HG02973 (cell line): ENCODE measurements around the gene SLC35G6.
"Not testable (repeated sequence)": the region's sequence is repeated elsewhere in the genome, so short reads cannot be mapped to it uniquely, and the experiment has no call there.

Experiments used
- ATAC-seq: cut with Tn5 transposase; IDR thresholded peaks from one replicate; pipeline ENCODE4 v1.9.1; 2021; ENCODE audit warnings: moderate library complexity; ENCODE audit not compliant: unreplicated experiment

SLC35G6 gene

DNA sequence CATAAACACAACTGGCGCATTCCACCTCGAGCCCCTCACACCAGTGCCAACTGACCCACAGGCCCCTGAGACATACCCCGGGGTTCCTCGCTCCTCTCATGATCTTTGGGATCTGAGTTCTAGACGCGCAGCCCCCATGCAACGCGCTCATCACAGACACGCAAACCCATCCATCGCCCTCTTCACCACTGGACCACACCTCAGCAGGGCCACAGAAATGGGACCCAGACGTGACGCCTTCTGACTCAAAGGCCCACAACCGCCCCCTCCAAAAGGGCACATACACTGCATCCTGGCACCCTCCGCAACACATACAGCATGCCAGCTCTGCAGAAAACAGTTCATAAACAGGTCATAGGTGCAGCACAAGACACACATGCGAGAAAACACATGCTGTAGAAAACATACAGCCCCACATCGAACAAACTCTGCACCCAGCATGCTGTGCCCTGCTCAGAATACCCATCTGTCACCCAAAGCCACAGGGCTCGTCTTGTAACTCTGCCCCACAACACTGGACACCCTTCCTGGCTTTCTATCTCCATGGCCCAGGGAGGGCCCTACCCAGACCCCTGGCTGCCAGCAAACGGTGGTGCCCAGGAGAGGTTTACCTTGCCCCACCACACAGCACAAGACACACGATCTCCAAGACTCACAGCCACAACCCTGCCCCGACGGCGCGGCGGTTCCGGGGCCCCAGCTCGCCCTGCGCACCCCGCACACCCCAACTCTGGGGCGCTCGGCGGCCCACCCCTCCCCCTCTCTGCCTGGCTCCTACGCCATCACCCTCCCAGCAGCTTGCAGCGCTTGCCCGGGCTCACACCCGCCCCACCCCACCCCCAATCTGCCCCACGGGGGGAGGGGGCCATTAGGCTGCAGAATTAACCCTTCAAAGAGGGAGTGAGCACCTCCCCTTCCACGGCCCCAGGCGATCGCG lies 2.7 kb upstream of the SLC35G6 start:
- ATAC-seq: no peak

DNA sequence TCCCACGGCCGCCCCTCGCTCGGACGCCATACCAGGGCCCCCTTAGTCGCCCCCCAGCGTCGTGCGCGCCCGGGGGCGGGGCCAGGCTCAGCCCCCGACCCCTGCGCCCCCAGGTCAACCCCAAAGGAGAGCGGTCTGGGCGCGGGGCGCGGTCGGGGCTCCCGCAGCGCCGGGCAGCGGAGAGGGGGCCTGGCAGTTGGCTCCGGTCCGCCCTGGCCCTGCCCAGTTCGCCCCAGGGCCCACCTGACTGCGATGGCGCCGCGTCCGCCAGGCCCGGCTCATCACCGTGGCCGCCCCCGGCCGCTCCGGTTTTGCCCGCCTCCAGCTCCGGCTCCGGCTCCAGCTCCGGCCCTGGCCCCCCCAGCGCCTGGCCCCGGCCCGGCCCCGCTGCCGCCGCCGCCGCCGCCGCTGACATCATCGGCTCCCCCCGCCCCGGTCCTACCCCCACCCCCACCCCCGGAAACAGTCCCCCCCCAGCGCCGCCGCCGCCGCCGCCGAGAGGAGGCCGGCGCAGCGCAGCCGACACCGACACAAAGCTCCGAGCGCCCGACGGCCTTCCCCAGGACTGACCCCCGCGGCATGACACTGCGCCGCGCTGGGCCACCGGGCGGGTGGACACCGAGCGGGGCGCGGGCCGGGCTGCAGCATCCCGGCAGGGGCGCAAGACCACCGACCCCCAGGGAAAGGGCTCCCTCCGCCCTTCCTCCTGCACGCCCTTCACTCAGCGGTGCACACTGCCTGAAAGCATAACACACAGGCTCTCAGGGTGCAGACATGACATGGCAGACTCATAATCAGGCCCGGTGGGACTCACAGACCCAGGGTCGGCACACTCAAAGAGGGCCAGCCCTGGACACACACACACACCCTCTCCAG lies 1.8 kb upstream of the SLC35G6 start, which contains the start of gene ZBTB4:
Gene ZBTB4, minus strand, starts transcription at position 419 of the 876 bp plus-strand sequence. CDS start 12,830 bp downstream, outside the sequence.
- ATAC-seq: no peak

DNA sequence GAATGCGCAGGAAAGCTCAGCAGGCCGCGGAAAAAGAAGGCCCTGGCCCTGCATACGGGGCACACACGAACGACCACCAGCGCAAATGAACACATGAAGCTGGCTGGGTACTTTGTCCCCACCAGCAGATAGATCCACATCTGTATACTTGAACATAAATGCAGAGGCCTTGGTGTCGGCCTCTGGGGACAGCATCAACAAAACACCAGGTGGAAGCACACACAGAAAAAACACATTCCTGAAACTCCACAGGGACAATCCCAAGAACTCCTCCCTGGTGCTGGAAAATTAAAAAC lies 1.2 kb upstream of the SLC35G6 start:
- no peak for ATAC-seq

DNA sequence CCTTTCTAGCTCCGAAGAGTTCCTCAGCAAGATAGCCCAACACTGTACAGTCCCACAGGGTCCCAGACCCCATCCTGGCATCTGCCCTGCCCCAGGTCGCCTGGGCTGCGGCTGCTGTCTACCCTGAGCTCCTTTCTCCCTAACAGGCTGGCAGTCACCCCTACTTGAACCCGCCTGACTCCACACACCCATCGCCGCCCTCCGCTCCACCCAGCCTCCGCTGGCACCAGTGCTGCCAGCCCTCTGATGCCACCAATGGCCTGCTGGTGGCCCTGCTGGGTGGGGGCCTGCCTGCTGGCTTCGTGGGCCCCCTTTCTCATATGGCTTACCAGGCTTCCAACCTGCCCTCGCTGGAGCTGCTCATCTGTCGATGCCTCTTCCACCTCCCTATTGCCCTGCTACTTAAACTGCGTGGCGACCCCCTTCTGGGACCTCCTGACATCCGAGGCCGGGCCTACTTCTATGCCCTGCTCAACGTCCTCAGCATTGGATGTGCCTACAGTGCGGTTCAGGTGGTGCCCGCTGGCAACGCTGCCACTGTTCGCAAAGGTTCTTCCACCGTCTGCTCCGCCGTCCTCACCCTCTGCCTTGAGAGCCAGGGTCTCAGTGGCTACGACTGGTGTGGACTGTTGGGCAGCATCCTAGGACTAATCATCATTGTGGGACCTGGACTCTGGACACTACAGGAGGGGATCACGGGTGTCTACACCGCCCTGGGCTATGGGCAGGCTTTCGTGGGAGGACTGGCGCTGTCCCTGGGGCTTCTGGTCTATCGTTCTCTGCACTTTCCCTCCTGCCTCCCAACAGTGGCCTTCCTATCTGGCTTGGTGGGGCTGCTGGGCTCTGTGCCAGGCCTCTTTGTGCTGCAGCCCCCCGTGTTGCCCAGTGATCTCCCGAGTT lies 846 bp downstream of the SLC35G6 start:
- ATAC-seq: not testable (repeated sequence)

DNA sequence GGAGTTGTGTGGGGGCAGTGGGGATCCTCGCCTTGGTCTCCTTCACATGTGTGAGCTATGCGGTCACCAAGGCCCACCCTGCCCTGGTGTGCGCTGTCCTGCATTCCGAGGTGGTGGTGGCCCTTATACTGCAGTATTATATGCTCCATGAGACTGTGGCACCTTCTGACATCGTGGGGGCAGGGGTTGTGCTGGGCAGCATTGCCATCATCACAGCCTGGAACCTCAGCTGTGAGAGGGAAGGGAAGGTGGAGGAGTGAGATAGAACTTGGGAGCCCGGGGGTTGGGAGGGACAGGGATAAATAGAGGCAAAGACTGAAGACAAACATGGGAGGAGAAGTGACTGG lies 1.5 kb downstream of the SLC35G6 start:
- ATAC-seq: not testable (repeated sequence)

DNA sequence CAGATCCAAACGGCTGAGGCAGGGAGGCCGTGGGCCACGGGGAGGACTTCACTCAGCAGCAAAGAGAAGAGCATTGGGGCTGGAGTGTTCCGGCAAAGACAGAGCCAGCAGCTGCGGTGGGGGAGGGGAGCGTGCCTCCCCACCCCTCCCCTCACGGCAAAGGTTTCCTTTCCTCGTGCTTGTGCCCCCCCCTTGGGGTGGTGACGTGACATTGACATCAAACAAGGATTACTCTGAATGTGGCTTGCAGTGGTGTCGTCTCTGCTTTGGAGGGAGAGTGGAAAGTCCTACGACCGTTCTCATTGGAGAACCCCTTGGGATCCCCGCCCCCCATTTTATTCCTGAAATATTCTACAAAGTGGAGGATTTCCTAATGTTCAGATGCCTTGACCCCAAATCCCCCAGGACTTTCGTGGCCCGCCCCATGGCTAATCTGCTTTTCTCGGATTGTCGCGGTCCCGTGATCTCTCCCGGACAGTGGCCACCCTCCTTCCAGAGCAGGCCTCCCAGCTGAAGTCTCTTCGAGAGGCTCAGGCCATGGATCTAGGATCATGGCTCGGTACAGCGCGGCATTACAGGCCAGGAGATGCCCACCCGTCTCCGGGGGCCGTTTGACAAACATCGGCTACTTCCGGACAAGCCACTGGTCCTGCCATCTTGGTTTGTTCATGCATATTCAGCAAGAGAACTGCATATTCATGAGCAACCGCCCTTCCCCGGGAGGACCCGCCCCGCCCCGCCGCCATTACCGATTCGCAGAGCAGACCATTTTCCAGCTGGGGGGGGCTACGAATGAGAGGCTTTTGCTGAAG lies 2.2 kb downstream of the SLC35G6 start:
- ATAC-seq: peak; percentile 33

DNA sequence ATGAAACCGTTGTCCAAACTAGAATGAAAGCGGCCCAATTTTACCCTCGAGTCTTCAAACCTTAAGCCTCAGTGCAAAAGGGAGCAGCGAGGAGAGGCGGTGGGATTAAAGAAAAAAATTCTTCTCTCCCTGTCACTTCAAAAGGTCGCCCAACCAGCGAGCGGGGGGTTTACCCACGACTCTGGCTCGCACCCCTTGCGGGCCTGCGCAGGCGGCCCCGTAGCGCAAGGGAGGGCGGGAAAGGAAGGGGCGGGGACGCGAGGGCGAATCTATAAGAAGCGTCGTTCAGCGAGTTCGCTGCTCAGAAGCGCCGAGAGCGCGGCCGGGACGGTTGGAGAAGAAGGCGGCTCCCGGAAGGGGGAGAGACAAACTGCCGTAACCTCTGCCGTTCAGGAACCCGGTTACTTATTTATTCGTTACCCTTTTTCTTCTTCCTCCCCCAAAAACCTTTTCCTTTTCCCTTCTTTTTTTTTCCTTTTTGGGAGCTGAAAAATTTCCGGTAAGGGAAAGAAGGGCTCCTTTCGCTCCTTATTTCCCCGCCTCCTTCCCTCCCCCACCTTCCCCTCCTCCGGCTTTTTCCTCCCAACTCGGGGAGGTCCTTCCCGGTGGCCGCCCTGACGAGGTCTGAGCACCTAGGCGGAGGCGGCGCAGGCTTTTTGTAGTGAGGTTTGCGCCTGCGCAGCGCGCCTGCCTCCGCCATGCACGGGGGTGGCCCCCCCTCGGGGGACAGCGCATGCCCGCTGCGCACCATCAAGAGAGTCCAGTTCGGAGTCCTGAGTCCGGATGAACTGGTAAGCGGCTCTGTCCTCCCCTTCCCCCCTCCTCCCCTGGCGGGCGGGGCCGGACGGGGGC lies 3.0 kb downstream of the SLC35G6 start, which contains the start of gene POLR2A:
Gene POLR2A, plus strand, starts transcription at position 300 of the 852 bp plus-strand sequence.
- peak; percentile 52 for ATAC-seq

DNA sequence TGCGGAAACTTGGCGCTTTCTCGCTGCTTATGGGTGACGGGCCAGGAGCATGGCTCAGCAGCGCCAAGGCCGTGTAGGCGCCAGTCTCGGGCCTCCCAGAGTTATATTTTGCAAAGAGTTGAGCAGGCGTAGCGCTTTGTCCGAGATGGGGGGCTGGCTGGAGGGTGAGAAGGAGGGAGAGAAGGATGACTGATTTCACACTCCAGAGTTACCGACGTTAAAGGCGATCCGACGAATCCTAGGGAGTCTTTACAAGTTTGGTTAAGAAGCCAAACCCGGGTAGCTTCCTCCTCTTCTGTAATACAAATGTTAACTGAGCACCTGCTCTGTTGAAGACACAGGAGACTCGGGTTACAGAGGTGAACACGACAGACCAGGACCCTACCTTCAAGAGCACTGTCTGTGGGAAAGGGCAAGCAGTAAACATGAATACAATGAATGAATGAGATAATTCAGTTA lies 3.7 kb downstream of the SLC35G6 start:
- no peak for ATAC-seq

DNA sequence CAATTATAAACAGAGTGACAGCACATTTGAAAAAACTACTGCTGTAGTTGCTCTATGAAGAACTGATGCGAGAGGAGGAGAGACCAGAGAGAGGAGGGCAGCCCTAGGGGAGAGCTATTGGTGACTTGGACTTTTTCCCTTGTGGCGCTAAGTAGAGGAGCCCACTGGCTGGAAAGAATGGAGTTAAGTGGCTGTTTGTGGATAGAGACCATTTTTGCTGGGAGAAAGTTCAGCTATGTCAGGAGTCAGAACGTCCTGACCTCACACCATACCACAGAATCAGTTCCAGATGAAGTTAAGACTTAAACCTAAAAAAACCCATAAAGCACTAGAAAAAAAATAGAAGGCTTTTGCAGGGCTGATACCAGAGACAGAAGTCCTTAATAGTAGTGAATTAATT lies 4.9 kb downstream of the SLC35G6 start:
- ATAC-seq: no peak

DNA sequence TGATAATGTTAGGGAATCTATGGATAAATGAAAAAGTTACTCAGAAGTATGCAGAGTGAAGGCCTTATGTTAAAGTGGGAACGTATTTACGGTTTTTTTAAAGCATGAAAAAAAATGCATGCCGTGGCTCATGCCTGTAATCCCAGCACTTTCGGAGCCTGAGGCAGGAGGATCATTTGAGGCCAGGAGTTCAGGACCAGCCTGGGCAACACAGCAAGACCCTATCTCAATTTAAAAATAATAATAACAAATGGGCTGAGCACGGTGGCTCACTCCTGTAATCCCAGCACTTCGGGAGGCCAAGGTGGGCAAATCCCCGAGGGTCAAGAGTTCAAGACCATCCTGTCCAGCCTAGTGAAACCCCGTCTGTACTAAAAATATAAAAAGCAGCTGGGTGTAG lies 8.9 kb downstream of the SLC35G6 start:
- ATAC-seq: no peak

DNA sequence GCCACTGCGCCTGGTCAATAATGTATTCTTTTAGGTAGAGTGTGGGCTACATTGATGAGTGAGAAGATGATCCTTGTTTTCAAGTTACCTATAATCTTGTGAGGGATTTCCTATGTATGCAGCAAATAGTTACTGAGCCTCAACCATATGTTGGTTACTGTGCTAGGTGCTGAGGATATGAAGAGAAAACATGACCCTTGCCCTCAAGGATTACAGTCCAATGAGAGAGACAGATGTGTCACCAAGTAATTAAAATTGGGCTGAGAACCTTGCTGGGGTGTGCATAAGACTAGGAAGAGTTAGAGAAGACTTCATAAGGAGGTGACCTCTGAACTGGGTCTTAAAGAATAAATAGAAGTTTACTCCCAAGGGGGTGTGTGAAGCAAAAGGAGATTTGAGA lies 10.3 kb downstream of the SLC35G6 start:
- no peak for ATAC-seq

DNA sequence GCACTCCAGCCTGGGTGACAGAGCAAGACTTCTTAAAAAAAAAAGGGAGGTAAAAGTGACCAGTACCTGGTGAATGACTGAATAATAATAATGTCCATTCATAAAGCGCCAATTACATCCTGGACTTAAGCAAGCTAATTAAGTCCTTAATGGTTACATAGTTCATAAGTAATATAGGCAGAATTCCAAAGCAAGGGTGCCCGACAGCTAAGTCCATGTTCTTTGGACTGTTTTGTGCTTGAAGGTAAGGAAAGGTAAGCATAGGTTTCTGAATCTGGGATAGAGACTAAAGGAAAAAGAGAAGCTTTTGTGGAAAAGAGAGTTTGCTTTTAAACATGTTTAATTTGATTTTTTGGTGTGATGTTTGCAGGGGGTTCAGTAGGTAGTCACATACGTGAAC lies 12.7 kb downstream of the SLC35G6 start:
- no peak for ATAC-seq

DNA sequence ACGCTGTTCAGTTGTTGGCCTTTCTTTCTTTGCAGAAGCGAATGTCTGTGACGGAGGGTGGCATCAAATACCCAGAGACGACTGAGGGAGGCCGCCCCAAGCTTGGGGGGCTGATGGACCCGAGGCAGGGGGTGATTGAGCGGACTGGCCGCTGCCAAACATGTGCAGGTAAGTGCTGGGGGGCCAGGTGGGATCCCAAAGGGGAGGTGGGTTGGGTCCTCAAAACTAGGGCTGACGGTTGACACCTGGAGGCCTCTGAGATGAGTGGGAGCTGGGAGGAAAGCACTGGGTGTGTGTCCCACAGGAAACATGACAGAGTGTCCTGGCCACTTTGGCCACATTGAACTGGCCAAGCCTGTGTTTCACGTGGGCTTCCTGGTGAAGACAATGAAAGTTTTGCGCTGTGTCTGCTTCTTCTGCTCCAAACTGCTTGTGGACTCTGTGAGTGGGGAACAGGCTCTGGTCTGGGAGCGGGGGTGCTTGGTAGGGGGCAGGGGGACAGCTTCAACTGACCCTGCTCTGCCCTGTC lies 14.7 kb downstream of the SLC35G6 start:
- ATAC-seq: no peak

DNA sequence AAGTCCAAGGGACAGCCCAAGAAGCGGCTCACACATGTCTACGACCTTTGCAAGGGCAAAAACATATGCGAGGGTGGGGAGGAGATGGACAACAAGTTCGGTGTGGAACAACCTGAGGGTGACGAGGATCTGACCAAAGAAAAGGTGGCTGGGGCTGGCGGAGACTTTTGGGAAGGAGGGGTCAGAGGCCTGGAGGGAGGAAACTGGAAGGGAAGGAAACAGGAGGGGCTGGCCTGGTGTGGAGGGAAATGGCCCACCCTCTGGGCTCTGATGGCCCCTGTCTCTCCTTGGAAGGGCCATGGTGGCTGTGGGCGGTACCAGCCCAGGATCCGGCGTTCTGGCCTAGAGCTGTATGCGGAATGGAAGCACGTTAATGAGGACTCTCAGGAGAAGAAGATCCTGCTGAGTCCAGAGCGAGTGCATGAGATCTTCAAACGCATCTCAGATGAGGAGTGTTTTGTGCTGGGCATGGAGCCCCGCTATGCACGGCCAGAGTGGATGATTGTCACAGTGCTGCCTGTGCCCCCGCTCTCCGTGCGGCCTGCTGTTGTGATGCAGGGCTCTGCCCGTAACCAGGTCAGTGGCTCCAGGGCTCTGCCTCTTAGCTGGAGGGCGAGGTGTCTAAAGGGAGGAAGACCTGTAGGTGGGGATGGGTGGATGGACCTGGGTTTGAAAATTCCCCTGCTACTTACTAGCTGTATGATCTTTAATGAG lies 15.4 kb downstream of the SLC35G6 start:
- no peak for ATAC-seq

DNA sequence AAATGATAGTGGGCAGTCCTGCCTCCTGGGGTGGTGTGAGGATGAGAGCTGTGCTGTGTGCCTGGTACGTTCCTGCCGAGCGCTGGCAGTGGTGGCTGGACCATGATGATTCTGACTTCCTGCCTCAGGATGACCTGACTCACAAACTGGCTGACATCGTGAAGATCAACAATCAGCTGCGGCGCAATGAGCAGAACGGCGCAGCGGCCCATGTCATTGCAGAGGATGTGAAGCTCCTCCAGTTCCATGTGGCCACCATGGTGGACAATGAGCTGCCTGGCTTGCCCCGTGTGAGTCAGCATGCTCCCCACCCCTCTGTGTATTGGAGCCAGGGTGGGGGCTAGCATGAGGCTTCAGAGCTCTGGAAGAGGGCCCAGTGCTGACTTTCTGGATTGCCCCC lies 16.0 kb downstream of the SLC35G6 start:
- no peak for ATAC-seq

DNA sequence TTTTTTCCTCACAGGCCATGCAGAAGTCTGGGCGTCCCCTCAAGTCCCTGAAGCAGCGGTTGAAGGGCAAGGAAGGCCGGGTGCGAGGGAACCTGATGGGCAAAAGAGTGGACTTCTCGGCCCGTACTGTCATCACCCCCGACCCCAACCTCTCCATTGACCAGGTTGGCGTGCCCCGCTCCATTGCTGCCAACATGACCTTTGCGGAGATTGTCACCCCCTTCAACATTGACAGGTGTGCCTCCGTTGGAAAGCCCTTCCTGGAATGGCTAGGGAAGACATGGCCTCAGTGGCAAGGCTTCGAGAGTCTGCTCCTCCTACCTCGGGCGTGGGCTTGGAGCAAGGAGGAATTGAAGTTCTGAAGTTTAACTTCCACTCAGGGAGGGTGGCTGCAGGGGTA lies 16.4 kb downstream of the SLC35G6 start:
- no peak for ATAC-seq

DNA sequence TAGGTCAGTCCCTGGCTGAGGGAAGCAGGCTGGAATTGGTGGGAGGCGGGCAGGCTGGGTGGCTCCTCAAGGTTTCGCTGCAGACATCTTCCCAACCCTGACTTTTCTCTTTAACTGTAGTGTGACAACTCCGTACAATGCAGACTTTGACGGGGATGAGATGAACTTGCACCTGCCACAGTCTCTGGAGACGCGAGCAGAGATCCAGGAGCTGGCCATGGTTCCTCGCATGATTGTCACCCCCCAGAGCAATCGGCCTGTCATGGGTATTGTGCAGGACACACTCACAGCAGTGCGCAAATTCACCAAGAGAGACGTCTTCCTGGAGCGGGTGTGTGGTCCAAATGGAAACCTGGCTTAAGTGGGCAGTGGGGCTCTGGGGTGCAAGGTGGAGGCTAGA lies 17.9 kb downstream of the SLC35G6 start:
- no peak for ATAC-seq

DNA sequence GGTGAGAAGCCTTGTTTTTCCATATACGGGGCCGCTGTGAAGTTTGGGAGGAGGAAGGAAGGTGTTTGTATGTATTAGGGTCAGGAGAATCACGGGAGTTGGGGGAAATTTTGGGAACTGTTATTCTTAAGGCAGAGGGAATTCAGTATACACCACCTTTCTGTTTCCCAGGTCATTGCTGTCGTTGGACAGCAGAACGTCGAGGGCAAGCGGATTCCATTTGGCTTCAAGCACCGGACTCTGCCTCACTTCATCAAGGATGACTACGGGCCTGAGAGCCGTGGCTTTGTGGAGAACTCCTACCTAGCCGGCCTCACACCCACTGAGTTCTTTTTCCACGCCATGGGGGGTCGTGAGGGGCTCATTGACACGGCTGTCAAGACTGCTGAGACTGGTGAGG lies 20.5 kb downstream of the SLC35G6 start:
- no peak for ATAC-seq
